HepG2 (cell line): ENCODE measurements around the gene DOC2A. TPM values are rescaled to one million over a fixed set of nuclear protein-coding genes. Genes with fewer than 3 reads are reported as not detected.

ENCODE experiments used
- ARNTL ChIP-seq: sonication (generic); formaldehyde crosslinking; IDR thresholded peaks from 2 replicates; pipeline ENCODE4 v1.4.0; 2020; ENCODE audit warnings: mild to moderate bottlenecking, missing genetic modification reagents
- CEBPG ChIP-seq: IDR thresholded peaks from 2 replicates; pipeline ENCODE4 v1.6.1; 2016
- FOXA1 ChIP-seq, 2 experiments: fragments of 450-650 bp in 1 of 2; sonication (generic) in 1 of 2; formaldehyde crosslinking in 1 of 2; IDR thresholded peaks; 2 replicates each; pipeline versions ENCODE4 v1.4.0 to v1.6.1; 2016 to 2020; ENCODE audit warnings: missing genetic modification reagents in 1 of 2
- KAT8 ChIP-seq: IDR thresholded peaks from 2 replicates; pipeline ENCODE4 v1.6.1; 2016; ENCODE audit warnings: missing genetic modification reagents, missing compliant biosample characterization
- KLF15 ChIP-seq: sonication (generic); formaldehyde crosslinking; IDR thresholded peaks from 2 replicates; pipeline ENCODE4 v1.8.1; 2023; ENCODE audit warnings: borderline replicate concordance, mild to moderate bottlenecking, inconsistent platforms, missing genetic modification reagents, mixed read lengths
- MBD4 ChIP-seq: IDR thresholded peaks from 2 replicates; pipeline ENCODE4 v1.6.1; 2012; ENCODE audit warnings: low read length, inconsistent platforms, borderline replicate concordance
- NFRKB ChIP-seq: fragments of 450-650 bp; IDR thresholded peaks from 2 replicates; pipeline ENCODE4 v1.6.1; 2017
- NR2F2 ChIP-seq: IDR thresholded peaks from 2 replicates; pipeline ENCODE4 v1.6.1; 2012; ENCODE audit warnings: low read depth, inconsistent platforms, borderline replicate concordance
- PHF21A ChIP-seq: sonication (generic); formaldehyde crosslinking; IDR thresholded peaks from 2 replicates; pipeline ENCODE4 v1.5.0; 2020; ENCODE audit warnings: mild to moderate bottlenecking, missing genetic modification reagents
- REL ChIP-seq: sonication (generic); formaldehyde crosslinking; conservative IDR thresholded peaks from 2 replicates; pipeline ENCODE4 v1.8.0; 2022; ENCODE audit warnings: mild to moderate bottlenecking, missing genetic modification reagents, moderate library complexity
- RFX3 ChIP-seq: IDR thresholded peaks from 2 replicates; pipeline ENCODE4 v1.6.1; 2016; ENCODE audit warnings: missing biosample characterization, missing genetic modification reagents
- SPEN ChIP-seq: sonication (generic); formaldehyde crosslinking; IDR thresholded peaks from 2 replicates; pipeline ENCODE4 v1.5.1; 2020; ENCODE audit warnings: low read depth, mild to moderate bottlenecking, missing genetic modification reagents
- ZFAT ChIP-seq: sonication (generic); formaldehyde crosslinking; conservative IDR thresholded peaks from 2 replicates; pipeline ENCODE4 v1.8.1; 2023; ENCODE audit warnings: missing genetic modification reagents, inconsistent platforms
- ZFP62 ChIP-seq: sonication (generic); formaldehyde crosslinking; IDR thresholded peaks from 2 replicates; pipeline ENCODE4 v1.4.0; 2020; ENCODE audit warnings: missing genetic modification reagents
- ZMAT3 ChIP-seq: sonication (generic); formaldehyde crosslinking; conservative IDR thresholded peaks from 2 replicates; pipeline ENCODE4 v1.7.0; 2021; ENCODE audit warnings: missing genetic modification reagents
- ZNF12 ChIP-seq: sonication (generic); formaldehyde crosslinking; IDR thresholded peaks from 2 replicates; pipeline ENCODE4 v1.5.0; 2020; ENCODE audit warnings: missing genetic modification reagents
- ZNF17 ChIP-seq: sonication (generic); formaldehyde crosslinking; IDR thresholded peaks from 2 replicates; pipeline ENCODE4 v1.5.0; 2020; ENCODE audit warnings: mild to moderate bottlenecking, missing genetic modification reagents
- ZNF253 ChIP-seq: sonication (generic); formaldehyde crosslinking; IDR thresholded peaks from 2 replicates; pipeline ENCODE4 v1.8.0; 2022; ENCODE audit warnings: mild to moderate bottlenecking, missing genetic modification reagents, borderline replicate concordance
- ZNF652 ChIP-seq: IDR thresholded peaks from 2 replicates; pipeline ENCODE4 v1.6.1; 2016; ENCODE audit warnings: low read depth, borderline replicate concordance
- ZNF660 ChIP-seq: sonication (generic); formaldehyde crosslinking; IDR thresholded peaks from 2 replicates; pipeline ENCODE4 v1.5.1; 2020; ENCODE audit warnings: mild to moderate bottlenecking, low read depth, missing genetic modification reagents, borderline replicate concordance
- ZNF724P ChIP-seq: sonication (generic); formaldehyde crosslinking; IDR thresholded peaks from 2 replicates; pipeline ENCODE4 v1.8.0; 2022; ENCODE audit warnings: missing genetic modification reagents, borderline replicate concordance
- polyA plus RNA-seq, 8 experiments: library from polyadenylated mRNA; depleted of rRNA in 3 of 8; stranded (reverse) in 7 of 8; unstranded in 1 of 8; fragments of >200 nt; fragmentation: Illumina TruSeq in 4 of 8; extraction: Trizol in 4 of 8; gene quantifications; 2 replicates each; pipeline versions ENCODE4 v1.2.1 to v1.2.3, GENCODE V29; 2011 to 2016; ENCODE audit warnings: low read depth in 4 of 8, missing spikeins in 1 of 8, mixed read lengths in 1 of 8; ENCODE audit not compliant: insufficient read depth in 1 of 8
- total RNA-seq, 5 experiments: library from RNA; depleted of rRNA; stranded (reverse); fragments of >200 nt; fragmentation: Illumina TruSeq; extraction: Trizol; gene quantifications; 2 replicates each; pipeline ENCODE4 v1.2.3, GENCODE V29; 2016; ENCODE audit warnings: low read depth in 1 of 5
- TF ChIP-seq, protein P1 (sequence below): sonication (generic); formaldehyde crosslinking; IDR thresholded peaks from 2 replicates; pipeline ENCODE4 v1.4.0; 2020; ENCODE audit warnings: missing genetic modification reagents
- TF ChIP-seq, protein P2 (sequence below): sonication (generic); formaldehyde crosslinking; IDR thresholded peaks from 2 replicates; pipeline ENCODE4 v1.4.0; 2020; ENCODE audit warnings: missing genetic modification reagents
- TF ChIP-seq, protein P3 (sequence below): IDR thresholded peaks from 2 replicates; pipeline ENCODE4 v1.6.1; 2016; ENCODE audit warnings: low read depth, borderline replicate concordance

DOC2A gene
- total and polyA plus RNA-seq, 2 of the 13 experiments (the other 11 are each of a cell fraction or from before 2014, with no cell fraction given) = 0.15 to 0.55 TPM

DNA sequence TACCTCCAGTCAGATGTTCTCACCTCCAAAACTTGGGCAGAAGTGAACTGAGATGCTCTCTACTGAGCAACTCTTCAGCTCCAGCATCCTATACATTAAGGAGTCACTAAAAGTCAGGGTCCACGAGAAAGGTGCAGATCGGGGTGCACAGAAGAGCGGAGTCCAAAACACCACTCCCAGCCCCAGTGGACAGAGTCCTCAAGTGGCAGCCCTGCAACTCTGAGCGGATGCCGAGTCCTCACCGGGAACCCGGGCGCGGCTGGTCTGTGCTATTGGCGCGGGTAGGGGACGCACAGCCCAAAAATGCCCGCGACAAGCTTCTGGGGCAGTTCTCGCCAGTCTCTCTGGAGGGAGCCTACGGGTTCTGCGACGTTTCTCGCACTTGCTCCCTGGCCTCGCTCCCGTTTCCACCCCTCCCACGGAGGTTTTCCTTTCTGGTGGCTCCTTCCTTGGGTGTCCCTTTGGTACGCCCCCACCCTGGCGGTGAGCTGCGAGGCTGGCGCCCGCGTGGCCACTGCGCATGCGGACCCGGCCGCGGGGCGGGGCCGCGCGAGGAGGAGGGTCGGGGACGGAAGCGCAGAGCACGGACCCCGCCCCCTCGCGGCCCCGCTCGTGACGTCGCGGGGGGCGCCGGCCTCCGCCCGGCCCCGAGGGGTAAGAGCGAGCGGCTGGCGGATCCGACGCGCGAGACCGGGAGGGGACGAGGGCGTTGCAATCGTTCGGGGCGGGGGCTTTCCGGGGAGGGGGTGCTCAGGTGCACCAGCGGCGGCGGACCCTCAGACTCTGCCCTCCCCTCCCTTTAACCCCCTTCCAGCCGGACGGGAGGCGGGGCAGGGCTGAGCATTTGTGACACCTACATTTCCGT, 49.1 kb downstream of the DOC2A start, which contains the start of gene TMEM219 (continued):
- TF ChIP-seq SPEN = peak; percentile 77
- TF ChIP-seq KLF15 (CRISPR knock-in tag) = no peak
- TF ChIP-seq ZNF17 = no peak
- TF ChIP-seq ZNF253 (CRISPR knock-in tag) = no peak
- peak; percentile 69 for TF ChIP-seq KAT8 (CRISPR knock-in tag)
- TF ChIP-seq PHF21A (CRISPR knock-in tag) = peak; percentile 57; the same call in 1 of the 2 replicates
- TF ChIP-seq RFX3 (CRISPR knock-in tag) = no peak
- TF ChIP-seq CEBPG (CRISPR knock-in tag) = peak; percentile 8
- TF ChIP-seq MBD4 = no peak
- no peak for TF ChIP-seq ZFAT (CRISPR knock-in tag)
- TF ChIP-seq ZNF652 (CRISPR knock-in tag) = peak; percentile 87
- TF ChIP-seq ZMAT3 (CRISPR knock-in tag) = peak; percentile 77; the same call in 1 of the 2 replicates
- TF ChIP-seq REL (CRISPR knock-in tag) = no peak
- TF ChIP-seq, protein P1, sequence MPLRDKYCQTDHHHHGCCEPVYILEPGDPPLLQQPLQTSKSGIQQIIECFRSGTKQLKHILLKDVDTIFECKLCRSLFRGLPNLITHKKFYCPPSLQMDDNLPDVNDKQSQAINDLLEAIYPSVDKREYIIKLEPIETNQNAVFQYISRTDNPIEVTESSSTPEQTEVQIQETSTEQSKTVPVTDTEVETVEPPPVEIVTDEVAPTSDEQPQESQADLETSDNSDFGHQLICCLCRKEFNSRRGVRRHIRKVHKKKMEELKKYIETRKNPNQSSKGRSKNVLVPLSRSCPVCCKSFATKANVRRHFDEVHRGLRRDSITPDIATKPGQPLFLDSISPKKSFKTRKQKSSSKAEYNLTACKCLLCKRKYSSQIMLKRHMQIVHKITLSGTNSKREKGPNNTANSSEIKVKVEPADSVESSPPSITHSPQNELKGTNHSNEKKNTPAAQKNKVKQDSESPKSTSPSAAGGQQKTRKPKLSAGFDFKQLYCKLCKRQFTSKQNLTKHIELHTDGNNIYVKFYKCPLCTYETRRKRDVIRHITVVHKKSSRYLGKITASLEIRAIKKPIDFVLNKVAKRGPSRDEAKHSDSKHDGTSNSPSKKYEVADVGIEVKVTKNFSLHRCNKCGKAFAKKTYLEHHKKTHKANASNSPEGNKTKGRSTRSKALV = peak; percentile 53; the same call in 1 of the 2 replicates
- no peak for TF ChIP-seq NFRKB
- no peak for TF ChIP-seq FOXA1 (IDR thresholded peaks at IDR 0.05)
- no peak for TF ChIP-seq FOXA1 (CRISPR knock-in tag; IDR thresholded peaks at IDR 0.05)
- TF ChIP-seq, protein P2, sequence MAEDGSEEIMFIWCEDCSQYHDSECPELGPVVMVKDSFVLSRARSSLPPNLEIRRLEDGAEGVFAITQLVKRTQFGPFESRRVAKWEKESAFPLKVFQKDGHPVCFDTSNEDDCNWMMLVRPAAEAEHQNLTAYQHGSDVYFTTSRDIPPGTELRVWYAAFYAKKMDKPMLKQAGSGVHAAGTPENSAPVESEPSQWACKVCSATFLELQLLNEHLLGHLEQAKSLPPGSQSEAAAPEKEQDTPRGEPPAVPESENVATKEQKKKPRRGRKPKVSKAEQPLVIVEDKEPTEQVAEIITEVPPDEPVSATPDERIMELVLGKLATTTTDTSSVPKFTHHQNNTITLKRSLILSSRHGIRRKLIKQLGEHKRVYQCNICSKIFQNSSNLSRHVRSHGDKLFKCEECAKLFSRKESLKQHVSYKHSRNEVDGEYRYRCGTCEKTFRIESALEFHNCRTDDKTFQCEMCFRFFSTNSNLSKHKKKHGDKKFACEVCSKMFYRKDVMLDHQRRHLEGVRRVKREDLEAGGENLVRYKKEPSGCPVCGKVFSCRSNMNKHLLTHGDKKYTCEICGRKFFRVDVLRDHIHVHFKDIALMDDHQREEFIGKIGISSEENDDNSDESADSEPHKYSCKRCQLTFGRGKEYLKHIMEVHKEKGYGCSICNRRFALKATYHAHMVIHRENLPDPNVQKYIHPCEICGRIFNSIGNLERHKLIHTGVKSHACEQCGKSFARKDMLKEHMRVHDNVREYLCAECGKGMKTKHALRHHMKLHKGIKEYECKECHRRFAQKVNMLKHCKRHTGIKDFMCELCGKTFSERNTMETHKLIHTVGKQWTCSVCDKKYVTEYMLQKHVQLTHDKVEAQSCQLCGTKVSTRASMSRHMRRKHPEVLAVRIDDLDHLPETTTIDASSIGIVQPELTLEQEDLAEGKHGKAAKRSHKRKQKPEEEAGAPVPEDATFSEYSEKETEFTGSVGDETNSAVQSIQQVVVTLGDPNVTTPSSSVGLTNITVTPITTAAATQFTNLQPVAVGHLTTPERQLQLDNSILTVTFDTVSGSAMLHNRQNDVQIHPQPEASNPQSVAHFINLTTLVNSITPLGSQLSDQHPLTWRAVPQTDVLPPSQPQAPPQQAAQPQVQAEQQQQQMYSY (CRISPR knock-in tag) = no peak
- TF ChIP-seq ZNF660 (CRISPR knock-in tag) = no peak
- TF ChIP-seq ARNTL (CRISPR knock-in tag) = 0 out of 2 replicates have a peak, but pooled peaks have one; percentile 28
- TF ChIP-seq, protein P3, sequence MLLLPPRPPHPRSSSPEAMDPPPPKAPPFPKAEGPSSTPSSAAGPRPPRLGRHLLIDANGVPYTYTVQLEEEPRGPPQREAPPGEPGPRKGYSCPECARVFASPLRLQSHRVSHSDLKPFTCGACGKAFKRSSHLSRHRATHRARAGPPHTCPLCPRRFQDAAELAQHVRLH (CRISPR knock-in tag) = no peak; the same call in 1 of the 2 replicates
- TF ChIP-seq ZFP62 (CRISPR knock-in tag) = no peak
- TF ChIP-seq ZNF724P = no peak
- TF ChIP-seq NR2F2 = no peak
- TF ChIP-seq ZNF12 (CRISPR knock-in tag) = 0 out of 2 replicates have a peak, but pooled peaks have one; percentile 9
